ENCODE measurements around the gene CACNG1. TPM values are rescaled to one million over a fixed set of nuclear protein-coding genes. Genes with fewer than 3 reads are reported as not detected.

The CACNG1 gene
- polyA plus RNA-seq, 1 experiment: not detected

DNA sequence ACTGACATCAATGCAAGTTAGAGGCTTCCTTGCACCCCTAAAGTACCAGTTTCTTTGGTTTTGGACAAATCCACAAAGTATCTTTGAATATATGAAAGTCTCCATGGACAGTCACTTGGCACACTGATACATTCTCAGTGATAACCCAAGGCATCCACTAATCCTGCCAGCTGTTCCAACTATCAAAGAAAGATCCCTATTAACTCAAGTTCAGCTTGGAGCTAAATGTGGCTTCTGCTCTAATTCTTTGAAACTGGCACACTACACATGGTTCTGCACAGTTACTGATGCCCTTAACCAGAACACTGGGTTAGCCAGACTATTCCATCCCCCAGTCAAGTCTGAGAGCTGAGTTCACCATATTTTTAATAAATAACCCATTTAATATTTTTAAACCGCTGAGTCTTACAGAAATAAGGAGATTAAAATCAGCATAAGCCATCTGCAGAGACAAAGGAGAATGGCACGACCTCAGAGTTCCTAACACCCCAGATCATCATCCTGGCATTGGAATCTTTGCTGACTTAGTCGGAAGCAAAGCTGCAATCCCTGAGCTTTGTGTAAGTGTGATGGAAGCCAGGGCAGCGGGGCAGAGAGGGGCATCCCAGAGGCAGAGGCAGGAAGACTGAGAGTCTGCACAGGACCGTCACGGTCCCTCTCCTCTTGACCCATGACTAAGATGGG lies 6.3 kb downstream of the CACNG1 start:
- Histone ChIP-seq H3K9me3 (ENCODE audit: control insufficient read depth, insufficient read depth, low read length) (peaks cover 13% of the 10 kb centered on the region), H3K27ac (ENCODE audit: low read depth, low read length) (no peak overlapping the region), H3K27me3 (ENCODE audit: control insufficient read depth, insufficient read depth, low read length) (peaks cover 11% of the 10 kb centered on the region), H3K4me3 (ENCODE audit: low read depth, low read length) (no peak overlapping the region)
- POLR2A ChIA-PET: no interaction called here
- CTCF ChIA-PET: no interaction called here
- TF ChIP-seq, protein P1, sequence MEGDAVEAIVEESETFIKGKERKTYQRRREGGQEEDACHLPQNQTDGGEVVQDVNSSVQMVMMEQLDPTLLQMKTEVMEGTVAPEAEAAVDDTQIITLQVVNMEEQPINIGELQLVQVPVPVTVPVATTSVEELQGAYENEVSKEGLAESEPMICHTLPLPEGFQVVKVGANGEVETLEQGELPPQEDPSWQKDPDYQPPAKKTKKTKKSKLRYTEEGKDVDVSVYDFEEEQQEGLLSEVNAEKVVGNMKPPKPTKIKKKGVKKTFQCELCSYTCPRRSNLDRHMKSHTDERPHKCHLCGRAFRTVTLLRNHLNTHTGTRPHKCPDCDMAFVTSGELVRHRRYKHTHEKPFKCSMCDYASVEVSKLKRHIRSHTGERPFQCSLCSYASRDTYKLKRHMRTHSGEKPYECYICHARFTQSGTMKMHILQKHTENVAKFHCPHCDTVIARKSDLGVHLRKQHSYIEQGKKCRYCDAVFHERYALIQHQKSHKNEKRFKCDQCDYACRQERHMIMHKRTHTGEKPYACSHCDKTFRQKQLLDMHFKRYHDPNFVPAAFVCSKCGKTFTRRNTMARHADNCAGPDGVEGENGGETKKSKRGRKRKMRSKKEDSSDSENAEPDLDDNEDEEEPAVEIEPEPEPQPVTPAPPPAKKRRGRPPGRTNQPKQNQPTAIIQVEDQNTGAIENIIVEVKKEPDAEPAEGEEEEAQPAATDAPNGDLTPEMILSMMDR (IDR thresholded peaks at IDR 0.05; ENCODE audit: low read depth, low read length): no peak
- no peak for DNase-seq (ENCODE audit: low read depth, low spot score)

DNA sequence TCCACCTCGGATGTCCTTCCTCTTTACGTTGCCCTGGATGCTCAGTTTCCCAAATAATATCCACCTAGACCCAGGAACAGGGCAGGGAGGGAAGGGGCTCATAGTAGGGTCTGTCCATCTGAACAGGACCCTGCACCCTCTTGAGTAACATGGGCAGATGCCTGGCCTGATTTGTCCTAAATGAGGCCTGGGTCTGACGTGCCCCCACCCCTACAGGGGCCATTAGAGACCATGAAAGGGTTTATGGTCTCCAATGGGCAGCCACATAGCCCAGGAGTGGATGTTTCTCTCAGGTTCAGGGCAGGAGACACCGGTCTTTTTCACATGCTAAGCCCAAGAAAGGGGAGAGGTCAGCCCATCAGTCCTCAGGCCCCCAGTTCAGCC lies 6.8 kb downstream of the CACNG1 start:
- H3K9me3 ChIP-seq (ENCODE audit: control insufficient read depth, insufficient read depth, low read length): peaks cover 13% of the 10 kb centered on the region
- no peak overlapping the region for H3K27ac ChIP-seq (ENCODE audit: low read depth, low read length)
- H3K27me3 ChIP-seq (ENCODE audit: control insufficient read depth, insufficient read depth, low read length): peaks cover 11% of the 10 kb centered on the region
- TF ChIP-seq, protein P1 (IDR thresholded peaks at IDR 0.05; ENCODE audit: low read depth, low read length): no peak
- POLR2A ChIA-PET: no interaction called here
- no peak for DNase-seq (ENCODE audit: low read depth, low spot score)
- CTCF ChIA-PET: no interaction called here
- no peak overlapping the region for H3K4me3 ChIP-seq (ENCODE audit: low read depth, low read length)

DNA sequence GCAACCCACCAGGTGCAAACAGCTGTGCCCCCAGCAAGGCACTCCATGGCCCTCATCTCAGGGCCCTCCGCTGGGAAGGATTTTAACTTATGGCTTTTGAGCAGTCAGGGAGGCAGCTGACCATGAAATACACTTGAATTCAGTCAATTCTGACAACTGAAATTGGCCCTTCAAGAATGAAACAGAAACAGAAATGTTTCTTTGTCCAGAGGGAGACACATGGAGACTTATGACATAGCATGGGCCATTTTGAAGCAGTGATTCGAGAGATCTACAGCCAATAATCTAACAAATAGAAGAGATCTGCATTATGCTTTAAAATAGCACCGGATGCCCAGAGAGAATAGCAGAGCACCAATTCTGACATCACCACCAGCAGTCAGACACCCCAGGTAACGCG lies 7.5 kb downstream of the CACNG1 start:
- H3K4me3 ChIP-seq (ENCODE audit: low read depth, low read length): no peak overlapping the region
- H3K27me3 ChIP-seq (ENCODE audit: control insufficient read depth, insufficient read depth, low read length): peaks cover 11% of the 10 kb centered on the region
- peaks cover 13% of the 10 kb centered on the region for H3K9me3 ChIP-seq (ENCODE audit: control insufficient read depth, insufficient read depth, low read length)
- no peak for DNase-seq (ENCODE audit: low read depth, low spot score)
- CTCF ChIA-PET: no interaction called here
- no peak overlapping the region for H3K27ac ChIP-seq (ENCODE audit: low read depth, low read length)
- POLR2A ChIA-PET: no interaction called here
- TF ChIP-seq, protein P1 (IDR thresholded peaks at IDR 0.05; ENCODE audit: low read depth, low read length): no peak

DNA sequence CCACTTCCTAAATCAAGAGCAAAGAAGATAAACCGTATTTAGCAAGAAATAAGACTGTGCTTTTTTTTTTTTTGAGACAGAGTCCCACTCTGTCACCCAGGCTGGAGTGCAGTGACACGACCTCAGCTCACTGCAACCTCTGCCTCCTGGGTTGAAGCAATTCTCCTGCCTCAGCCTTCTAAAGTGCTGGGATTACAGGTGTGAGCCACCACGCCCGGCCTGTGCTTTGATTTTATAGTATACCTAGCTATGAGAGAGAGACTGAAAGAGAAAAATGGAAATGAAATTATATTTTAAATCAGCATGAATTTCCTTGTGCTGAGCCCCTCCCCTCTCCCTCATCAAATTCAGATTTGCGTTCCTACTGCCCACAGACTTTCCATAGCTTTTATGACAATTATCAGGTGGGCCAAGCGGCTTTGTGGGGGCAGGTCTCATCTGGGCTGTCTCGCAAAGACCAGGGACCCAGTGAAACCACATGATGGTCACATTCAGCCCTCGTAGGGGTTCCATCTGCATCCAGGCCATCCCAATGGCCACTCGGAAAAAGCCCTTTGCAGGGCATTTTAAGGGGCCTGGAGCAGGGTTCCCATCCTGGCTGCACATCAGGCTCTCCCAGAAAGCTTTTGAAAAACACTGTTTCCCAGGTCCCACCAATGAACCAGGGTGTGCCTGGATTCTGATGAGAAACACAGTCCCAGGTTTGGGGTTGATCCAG lies 8.5 kb downstream of the CACNG1 start:
- H3K27me3 ChIP-seq (ENCODE audit: control insufficient read depth, insufficient read depth, low read length): peaks cover 11% of the 10 kb centered on the region
- peaks cover 13% of the 10 kb centered on the region for H3K9me3 ChIP-seq (ENCODE audit: control insufficient read depth, insufficient read depth, low read length)
- POLR2A ChIA-PET: no interaction called here
- DNase-seq (ENCODE audit: low read depth, low spot score): no peak
- TF ChIP-seq, protein P1 (IDR thresholded peaks at IDR 0.05; ENCODE audit: low read depth, low read length): no peak
- no peak overlapping the region for H3K27ac ChIP-seq (ENCODE audit: low read depth, low read length)
- CTCF ChIA-PET: interaction anchor here (0.6 kb wide), 1 partner anchor 323 kb away, joined by 6 read pairs; no protein-coding TSS in a partner anchor
- no peak overlapping the region for H3K4me3 ChIP-seq (ENCODE audit: low read depth, low read length)

DNA sequence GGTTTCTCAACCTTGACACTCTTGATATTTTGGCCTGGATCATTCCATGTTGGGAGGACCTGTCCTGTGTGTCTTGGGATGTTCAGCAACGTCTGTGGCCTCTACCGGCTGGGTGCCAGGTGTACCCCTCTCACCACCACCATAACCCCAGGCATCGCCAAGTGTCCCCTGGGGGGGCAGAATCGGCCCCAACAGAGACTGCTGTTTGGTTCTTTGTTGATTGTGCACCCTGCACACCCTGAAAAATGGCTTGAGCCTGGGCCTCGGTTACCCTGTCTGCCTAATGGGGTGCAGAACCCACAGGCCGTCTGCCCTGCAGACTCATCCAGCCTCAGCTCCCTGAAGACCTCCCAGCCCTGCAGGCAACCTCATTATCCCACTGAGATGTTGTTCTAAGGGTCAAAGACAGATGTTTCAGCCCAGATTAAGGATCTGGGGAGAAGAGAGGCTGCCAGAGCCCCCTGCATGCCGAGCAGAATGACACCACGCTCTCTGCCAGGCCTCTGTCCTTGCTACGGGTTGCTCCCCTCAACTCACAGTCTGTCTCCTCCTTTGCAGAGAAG lies 9.2 kb downstream of the CACNG1 start:
- Histone ChIP-seq H3K9me3 (ENCODE audit: control insufficient read depth, insufficient read depth, low read length) (peaks cover 10% of the 10 kb centered on the region), H3K27ac (ENCODE audit: low read depth, low read length) (no peak overlapping the region), H3K4me3 (ENCODE audit: low read depth, low read length) (no peak overlapping the region), H3K27me3 (ENCODE audit: control insufficient read depth, insufficient read depth, low read length) (peaks cover 11% of the 10 kb centered on the region)
- TF ChIP-seq, protein P1 (IDR thresholded peaks at IDR 0.05; ENCODE audit: low read depth, low read length): no peak
- DNase-seq (ENCODE audit: low read depth, low spot score): no peak
- POLR2A ChIA-PET: no interaction called here
- CTCF ChIA-PET: no interaction called here
